Ishikawa (cell line): Measurements from ENCODE around the gene OBI1.

ENCODE experiments used
- CEBPB ChIP-seq: IDR thresholded peaks from 2 replicates; pipeline ENCODE4 v1.6.1; 2012
- CREB1 ChIP-seq: IDR thresholded peaks from 2 replicates; pipeline ENCODE4 v1.6.1; 2012; ENCODE audit warnings: low read depth
- EGR1 ChIP-seq: IDR thresholded peaks from 2 replicates; pipeline ENCODE4 v1.6.1; 2012
- EP300 ChIP-seq: IDR thresholded peaks from 2 replicates; pipeline ENCODE4 v1.6.1; 2012; ENCODE audit warnings: borderline replicate concordance
- FOXM1 ChIP-seq: IDR thresholded peaks from 2 replicates; pipeline ENCODE4 v1.6.1; 2012; ENCODE audit warnings: low read depth, borderline replicate concordance
- NFIC ChIP-seq: IDR thresholded peaks from 2 replicates; pipeline ENCODE4 v1.6.1; 2012
- RAD21 ChIP-seq: IDR thresholded peaks from 2 replicates; pipeline ENCODE4 v1.6.1; 2012; ENCODE audit warnings: low read depth
- TAF1 ChIP-seq: IDR thresholded peaks from 2 replicates; pipeline ENCODE4 v1.6.1; 2012; ENCODE audit warnings: low read depth, mild to moderate bottlenecking
- TCF12 ChIP-seq: IDR thresholded peaks from 2 replicates; pipeline ENCODE4 v1.6.1; 2012; ENCODE audit warnings: low read depth
- TEAD4 ChIP-seq: IDR thresholded peaks from 2 replicates; pipeline ENCODE4 v1.6.1; 2012
- YY1 ChIP-seq: IDR thresholded peaks from 2 replicates; pipeline ENCODE4 v1.6.1; 2012; ENCODE audit warnings: low read depth
- ZBTB7A ChIP-seq: IDR thresholded peaks from 2 replicates; pipeline ENCODE4 v1.6.1; 2012; ENCODE audit warnings: low read depth
- TF ChIP-seq, protein P1 (sequence below): IDR thresholded peaks from 2 replicates; pipeline ENCODE4 v1.6.1; 2012
- TF ChIP-seq, protein P2 (sequence below): IDR thresholded peaks from 2 replicates; pipeline ENCODE4 v1.6.1; 2012; ENCODE audit warnings: low read depth, mild to moderate bottlenecking
- TF ChIP-seq, protein P3 (sequence below): IDR thresholded peaks from 2 replicates; pipeline ENCODE4 v1.6.1; 2012

OBI1 gene

DNA sequence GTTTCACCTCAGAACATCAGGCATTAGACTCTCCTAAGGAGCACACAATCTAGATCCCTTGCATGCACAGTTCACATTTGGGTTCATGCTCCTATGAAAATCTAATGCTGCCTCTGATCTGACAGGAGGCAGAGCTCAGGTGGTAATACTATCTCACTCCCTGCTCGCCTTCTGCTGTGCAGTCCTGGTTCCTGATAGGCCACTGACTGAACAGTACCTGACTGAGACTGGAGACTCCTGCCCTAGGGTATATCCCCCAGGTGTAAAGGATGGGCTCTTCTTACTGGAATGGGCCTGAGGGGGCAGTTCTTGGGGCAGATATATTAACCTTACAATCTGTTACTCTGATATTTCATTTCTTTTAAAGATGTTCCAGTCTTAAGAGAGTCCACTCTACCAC, 6.3 kb downstream of the OBI1 start:
- no peak for TF ChIP-seq CREB1
- TF ChIP-seq NFIC, result no peak
- no peak for TF ChIP-seq YY1
- no peak for TF ChIP-seq EP300
- no peak for TF ChIP-seq TEAD4
- no peak for TF ChIP-seq CEBPB

DNA sequence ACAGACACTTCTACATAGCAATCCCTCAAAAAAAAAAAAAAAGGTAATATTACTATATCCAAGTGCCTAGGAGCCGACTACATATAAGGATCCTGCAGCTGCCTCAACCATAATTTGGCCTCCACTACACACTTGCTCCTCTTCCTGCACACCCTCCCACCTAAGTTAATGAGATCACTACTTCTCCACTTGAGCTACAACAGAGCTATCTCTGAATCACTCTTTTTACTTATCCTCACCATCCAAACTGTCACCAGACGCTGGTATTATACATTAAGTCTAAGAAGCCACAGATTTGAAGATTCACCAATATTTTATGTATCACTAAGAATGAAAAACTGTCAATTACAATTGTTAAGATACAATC, 8.3 kb downstream of the OBI1 start:
- no peak for TF ChIP-seq YY1
- TF ChIP-seq FOXM1, result no peak
- no peak for TF ChIP-seq EGR1
- no peak for TF ChIP-seq NFIC
- TF ChIP-seq, protein P1, sequence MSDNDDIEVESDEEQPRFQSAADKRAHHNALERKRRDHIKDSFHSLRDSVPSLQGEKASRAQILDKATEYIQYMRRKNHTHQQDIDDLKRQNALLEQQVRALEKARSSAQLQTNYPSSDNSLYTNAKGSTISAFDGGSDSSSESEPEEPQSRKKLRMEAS, result no peak
- no peak for TF ChIP-seq EP300

DNA sequence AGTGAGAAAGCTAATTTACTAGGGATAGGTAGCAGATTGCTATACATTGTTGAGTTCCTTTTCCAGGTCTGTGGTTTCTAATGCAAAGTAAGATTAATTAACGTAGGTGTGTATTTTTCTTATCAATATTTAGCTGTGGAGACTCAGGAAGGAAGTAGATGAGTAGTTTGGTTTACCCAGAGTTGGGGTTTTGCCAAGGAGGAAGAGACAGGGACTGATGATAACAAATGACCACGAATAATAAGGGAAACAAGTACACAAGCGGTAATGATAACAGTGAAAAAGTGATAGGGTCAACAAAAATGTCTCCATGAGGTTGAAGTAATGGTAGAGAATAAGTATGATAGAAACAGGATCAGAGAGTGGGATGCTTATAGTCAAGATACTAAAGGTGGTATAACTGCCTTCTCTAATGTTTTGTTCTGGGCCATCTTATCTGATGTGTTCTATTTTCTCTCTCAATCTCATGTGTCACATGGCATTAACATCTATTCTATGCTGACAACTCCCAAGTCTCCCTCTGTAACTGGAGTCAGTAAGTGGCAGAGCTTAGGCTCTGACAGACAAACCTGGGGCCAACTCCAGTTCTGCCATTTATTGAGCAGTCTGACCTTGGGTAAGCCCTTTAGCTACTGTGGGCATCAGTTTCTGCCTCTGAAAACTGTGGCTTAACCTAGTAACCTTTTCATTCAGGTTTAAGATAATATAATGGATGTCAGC, 8.8 kb downstream of the OBI1 start:
- TF ChIP-seq RAD21, result no peak
- no peak for TF ChIP-seq ZBTB7A
- no peak for TF ChIP-seq TCF12
- no peak for TF ChIP-seq TAF1
- TF ChIP-seq EGR1, result no peak

DNA sequence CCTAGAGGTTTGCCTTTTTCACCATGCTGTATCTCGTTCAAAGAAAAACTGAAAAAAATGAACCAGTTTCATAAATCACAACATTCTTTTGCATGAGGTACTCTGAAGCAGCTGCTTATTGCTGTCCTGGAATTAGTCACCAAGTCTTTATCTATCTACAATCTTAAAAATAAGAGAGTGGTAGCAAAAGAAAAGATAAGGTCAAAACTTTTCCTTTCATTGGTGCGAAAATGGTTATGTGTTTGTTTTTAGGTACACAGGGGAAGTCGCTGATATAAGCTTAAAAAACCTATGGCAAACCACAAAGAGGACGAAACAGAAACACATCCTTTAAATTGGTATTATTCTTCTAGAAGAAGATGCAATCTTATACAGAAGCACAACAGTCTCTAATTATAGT, 20.7 kb downstream of the OBI1 start:
- TF ChIP-seq RAD21, result no peak
- TF ChIP-seq CEBPB, result no peak
- no peak for TF ChIP-seq TCF12
- TF ChIP-seq FOXM1, result no peak
- no peak for TF ChIP-seq EP300

DNA sequence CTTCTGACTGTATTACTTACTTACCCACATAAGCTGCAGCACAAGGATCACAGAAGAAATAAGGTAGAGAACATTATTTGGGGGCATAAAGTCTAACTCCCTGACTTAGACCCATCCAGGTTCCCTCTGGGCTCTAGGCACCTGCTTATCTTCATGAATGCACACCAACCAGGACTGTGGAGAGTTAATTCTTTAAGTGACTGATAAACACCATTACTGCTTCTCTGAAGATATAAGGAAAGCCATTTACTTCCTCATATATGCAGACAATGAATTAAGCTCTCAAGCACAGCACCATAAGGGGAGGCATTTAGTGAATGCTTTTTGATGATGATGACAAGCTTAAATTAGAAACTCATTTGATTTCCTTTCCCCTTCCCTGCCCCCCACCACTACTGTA, 22.5 kb downstream of the OBI1 start:
- no peak for TF ChIP-seq FOXM1
- TF ChIP-seq, protein P2, sequence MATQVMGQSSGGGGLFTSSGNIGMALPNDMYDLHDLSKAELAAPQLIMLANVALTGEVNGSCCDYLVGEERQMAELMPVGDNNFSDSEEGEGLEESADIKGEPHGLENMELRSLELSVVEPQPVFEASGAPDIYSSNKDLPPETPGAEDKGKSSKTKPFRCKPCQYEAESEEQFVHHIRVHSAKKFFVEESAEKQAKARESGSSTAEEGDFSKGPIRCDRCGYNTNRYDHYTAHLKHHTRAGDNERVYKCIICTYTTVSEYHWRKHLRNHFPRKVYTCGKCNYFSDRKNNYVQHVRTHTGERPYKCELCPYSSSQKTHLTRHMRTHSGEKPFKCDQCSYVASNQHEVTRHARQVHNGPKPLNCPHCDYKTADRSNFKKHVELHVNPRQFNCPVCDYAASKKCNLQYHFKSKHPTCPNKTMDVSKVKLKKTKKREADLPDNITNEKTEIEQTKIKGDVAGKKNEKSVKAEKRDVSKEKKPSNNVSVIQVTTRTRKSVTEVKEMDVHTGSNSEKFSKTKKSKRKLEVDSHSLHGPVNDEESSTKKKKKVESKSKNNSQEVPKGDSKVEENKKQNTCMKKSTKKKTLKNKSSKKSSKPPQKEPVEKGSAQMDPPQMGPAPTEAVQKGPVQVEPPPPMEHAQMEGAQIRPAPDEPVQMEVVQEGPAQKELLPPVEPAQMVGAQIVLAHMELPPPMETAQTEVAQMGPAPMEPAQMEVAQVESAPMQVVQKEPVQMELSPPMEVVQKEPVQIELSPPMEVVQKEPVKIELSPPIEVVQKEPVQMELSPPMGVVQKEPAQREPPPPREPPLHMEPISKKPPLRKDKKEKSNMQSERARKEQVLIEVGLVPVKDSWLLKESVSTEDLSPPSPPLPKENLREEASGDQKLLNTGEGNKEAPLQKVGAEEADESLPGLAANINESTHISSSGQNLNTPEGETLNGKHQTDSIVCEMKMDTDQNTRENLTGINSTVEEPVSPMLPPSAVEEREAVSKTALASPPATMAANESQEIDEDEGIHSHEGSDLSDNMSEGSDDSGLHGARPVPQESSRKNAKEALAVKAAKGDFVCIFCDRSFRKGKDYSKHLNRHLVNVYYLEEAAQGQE, result no peak
- no peak for TF ChIP-seq TCF12
- no peak for TF ChIP-seq TAF1
- no peak for TF ChIP-seq NFIC
- TF ChIP-seq, protein P1, result no peak
- TF ChIP-seq ZBTB7A, result no peak
- no peak for TF ChIP-seq YY1
- no peak for TF ChIP-seq CREB1
- no peak for TF ChIP-seq TEAD4
- no peak for TF ChIP-seq EP300

DNA sequence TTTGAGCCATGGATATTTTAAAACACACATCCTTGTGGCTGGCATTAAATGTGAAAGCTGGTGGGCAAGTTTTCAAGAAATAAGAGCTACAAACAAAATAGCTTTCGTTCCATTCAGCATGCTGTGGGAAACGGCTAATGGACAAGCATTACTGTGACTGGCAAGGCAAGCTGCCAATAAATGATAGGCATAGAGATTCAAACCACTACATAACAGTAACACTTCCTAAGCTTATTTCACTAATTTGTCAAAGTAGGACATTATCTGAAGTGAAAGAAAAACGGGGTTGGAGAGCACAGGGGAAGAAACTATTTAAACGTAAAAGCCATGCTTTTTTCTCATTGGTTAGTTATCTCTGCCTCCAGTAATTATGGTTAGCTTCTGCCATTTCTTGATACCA, 26.0 kb downstream of the OBI1 start:
- TF ChIP-seq, protein P3, sequence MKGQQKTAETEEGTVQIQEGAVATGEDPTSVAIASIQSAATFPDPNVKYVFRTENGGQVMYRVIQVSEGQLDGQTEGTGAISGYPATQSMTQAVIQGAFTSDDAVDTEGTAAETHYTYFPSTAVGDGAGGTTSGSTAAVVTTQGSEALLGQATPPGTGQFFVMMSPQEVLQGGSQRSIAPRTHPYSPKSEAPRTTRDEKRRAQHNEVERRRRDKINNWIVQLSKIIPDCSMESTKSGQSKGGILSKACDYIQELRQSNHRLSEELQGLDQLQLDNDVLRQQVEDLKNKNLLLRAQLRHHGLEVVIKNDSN, result no peak
- TF ChIP-seq, protein P2, result no peak
- no peak for TF ChIP-seq ZBTB7A
- TF ChIP-seq TCF12, result no peak
- no peak for TF ChIP-seq RAD21
- TF ChIP-seq FOXM1, result no peak
- no peak for TF ChIP-seq CREB1
- no peak for TF ChIP-seq TEAD4
- TF ChIP-seq NFIC, result no peak
- TF ChIP-seq YY1, result no peak
- no peak for TF ChIP-seq TAF1

DNA sequence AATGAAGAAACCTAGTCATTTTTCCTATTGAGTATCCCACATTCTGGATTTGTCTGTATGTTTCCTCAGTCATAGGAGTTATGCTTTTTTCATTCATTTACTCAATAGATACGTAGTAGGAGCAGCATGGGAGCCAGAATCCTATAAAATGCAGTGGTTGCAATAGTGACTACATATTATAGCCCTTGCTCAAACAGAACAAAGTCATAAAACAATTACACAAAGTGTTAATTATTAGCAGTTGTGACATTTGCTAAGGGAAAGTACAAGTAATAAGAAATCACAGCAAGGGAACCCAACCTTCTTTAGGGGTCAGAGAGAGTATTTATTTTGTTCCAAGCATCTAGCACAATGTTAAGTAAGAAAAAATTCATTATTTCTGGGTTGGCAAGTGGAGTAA, 27.9 kb downstream of the OBI1 start:
- TF ChIP-seq CEBPB, result no peak
- TF ChIP-seq, protein P1, result no peak
- no peak for TF ChIP-seq YY1
- TF ChIP-seq, protein P2, result no peak
- TF ChIP-seq FOXM1, result no peak
- TF ChIP-seq RAD21, result no peak
- no peak for TF ChIP-seq EP300
- TF ChIP-seq, protein P3, result no peak
- no peak for TF ChIP-seq TEAD4
- TF ChIP-seq TCF12, result no peak
